Neuronal stem cell (in vitro differentiated cells): ENCODE data around the gene ST8SIA3.

ENCODE experiments used
- DNase-seq: peaks from one replicate; pipeline ENCODE4 v3.0.0-alpha.2; 2013; ENCODE audit warnings: low spot score
- H2AFZ ChIP-seq: one replicate; pipeline ENCODE4 v1.6.1; 2013; ENCODE audit warnings: mild to moderate bottlenecking, low read length, inconsistent platforms
- H2AK5ac ChIP-seq: 2 replicates; pipeline ENCODE4 v1.6.1; 2013; ENCODE audit warnings: low read depth, mild to moderate bottlenecking, inconsistent platforms, low read length, moderate library complexity, mixed read lengths
- H2BK120ac ChIP-seq: 2 replicates; pipeline ENCODE4 v1.6.1; 2013; ENCODE audit warnings: low read depth, mild to moderate bottlenecking, inconsistent platforms, low read length, moderate library complexity, mixed read lengths
- H2BK12ac ChIP-seq: one replicate; pipeline ENCODE4 v1.6.1; 2013; ENCODE audit warnings: low read length, inconsistent platforms
- H2BK15ac ChIP-seq: 2 replicates; pipeline ENCODE4 v1.6.1; 2013; ENCODE audit warnings: mild to moderate bottlenecking, low read length, inconsistent platforms, mixed read lengths
- H2BK5ac ChIP-seq: one replicate; pipeline ENCODE4 v1.6.1; 2013; ENCODE audit warnings: inconsistent platforms, mild to moderate bottlenecking, low read length, moderate library complexity
- H3K14ac ChIP-seq: one replicate; pipeline ENCODE4 v1.6.1; 2013; ENCODE audit warnings: low read length, inconsistent platforms
- H3K18ac ChIP-seq: 2 replicates; pipeline ENCODE4 v1.6.1; 2013; ENCODE audit warnings: low read length, inconsistent platforms
- H3K23ac ChIP-seq: 2 replicates; pipeline ENCODE4 v1.6.1; 2013; ENCODE audit warnings: low read depth, mild to moderate bottlenecking, mixed read lengths, low read length, inconsistent platforms; ENCODE audit not compliant: poor library complexity
- H3K27ac ChIP-seq: replicated peaks from 3 replicates; pipeline ENCODE4 v1.5.1; 2013; ENCODE audit warnings: low read length, inconsistent platforms
- H3K27me3 ChIP-seq, 3 experiments: 2 replicates each; pipeline ENCODE4 v1.6.1; 2013; ENCODE audit warnings: low read length in 3 of 3, mild to moderate bottlenecking in 2 of 3, inconsistent platforms in 1 of 3, low read depth in 1 of 3, mixed read lengths in 1 of 3, moderate library complexity in 1 of 3; ENCODE audit not compliant: control insufficient read depth in 3 of 3, insufficient read depth in 3 of 3
- H3K36me3 ChIP-seq, 2 donors: replicated peaks in 1 of 2; 2 replicates each; pipeline ENCODE4 v1.6.1; 2013; ENCODE audit warnings: low read length in 2 of 2; ENCODE audit not compliant: control insufficient read depth in 2 of 2, insufficient read depth in 2 of 2
- H3K4ac ChIP-seq: 2 replicates; pipeline ENCODE4 v1.6.1; 2013; ENCODE audit warnings: inconsistent platforms, mild to moderate bottlenecking, low read length, moderate library complexity
- H3K4me1 ChIP-seq, 2 donors: 1 replicate in 1 of 2; 2 replicates in 1 of 2; pipeline ENCODE4 v1.6.1; 2013; ENCODE audit warnings: low read length in 2 of 2, low read depth in 1 of 2; ENCODE audit not compliant: control insufficient read depth in 2 of 2, insufficient read depth in 1 of 2
- H3K4me2 ChIP-seq: one replicate; pipeline ENCODE4 v1.6.1; 2013; ENCODE audit warnings: mild to moderate bottlenecking, low read length, inconsistent platforms; ENCODE audit not compliant: insufficient read depth, poor library complexity, severe bottlenecking
- H3K4me3 ChIP-seq, 2 donors: 2 replicates each; pipeline ENCODE4 v1.5.1; 2013; ENCODE audit warnings: low read length in 2 of 2, mild to moderate bottlenecking in 2 of 2, inconsistent platforms in 1 of 2, moderate library complexity in 1 of 2
- H3K79me1 ChIP-seq: one replicate; pipeline ENCODE4 v1.6.1; 2013; ENCODE audit warnings: low read depth, mild to moderate bottlenecking, inconsistent platforms, low read length, moderate library complexity
- H3K9ac ChIP-seq: one replicate; pipeline ENCODE4 v1.6.1; 2013; ENCODE audit warnings: mild to moderate bottlenecking, low read depth, low read length, inconsistent platforms; ENCODE audit not compliant: poor library complexity
- H3K9me3 ChIP-seq, 2 donors: replicated peaks in 1 of 2; 2 replicates each; pipeline versions ENCODE3 to v1.6.1; 2013; ENCODE audit warnings: low read length in 2 of 2, mild to moderate bottlenecking in 2 of 2, inconsistent platforms in 1 of 2, low read depth in 1 of 2, mixed read lengths in 1 of 2, moderate library complexity in 1 of 2; ENCODE audit not compliant: control insufficient read depth in 2 of 2, insufficient read depth in 1 of 2
- H4K8ac ChIP-seq: one replicate; pipeline ENCODE4 v1.6.1; 2013; ENCODE audit warnings: low read depth, mild to moderate bottlenecking, inconsistent platforms, low read length, moderate library complexity
- H4K91ac ChIP-seq: one replicate; pipeline ENCODE4 v1.6.1; 2013; ENCODE audit warnings: low read length, low read depth, mild to moderate bottlenecking, inconsistent platforms; ENCODE audit not compliant: poor library complexity
- WGBS, 2 donors: extraction: QIAGEN DNeasy Blood & Tissue Kit; methylation state at CpG; one replicate each; pipeline ENCODE4 v1.1.7; 2013; ENCODE audit warnings: missing lambda C conversion rate in 2 of 2, mixed read lengths in 1 of 2; ENCODE audit not compliant: insufficient read length in 2 of 2, insufficient replicate concordance in 1 of 2; ENCODE audit errors: extremely low coverage in 2 of 2; 5-methylcytosine and 5-hydroxymethylcytosine counted together

Gene ST8SIA3

GRCh38 chr18:57409650-57410049 is 57.3 kb downstream of the ST8SIA3 start:
- H3K27me3 ChIP-seq, result no peaks in the 10 kb centered on the region
- H3K4me1 ChIP-seq, result no peaks in the 10 kb centered on the region
- H2BK120ac ChIP-seq, result no peak overlapping the region
- no peak overlapping the region for H2BK12ac ChIP-seq
- no peaks in the 10 kb centered on the region for H3K36me3 ChIP-seq
- H4K91ac ChIP-seq, result no peak overlapping the region
- H3K4ac ChIP-seq, result no peak overlapping the region
- H3K14ac ChIP-seq, result no peak overlapping the region
- H4K8ac ChIP-seq, result no peak overlapping the region
- no peak overlapping the region for H3K9ac ChIP-seq
- no peak overlapping the region for H3K23ac ChIP-seq
- H3K4me3 ChIP-seq, result no peak overlapping the region
- no peak overlapping the region for H3K27ac ChIP-seq
- no peaks in the 10 kb centered on the region for H3K9me3 ChIP-seq
- H2BK15ac ChIP-seq, result no peak overlapping the region
- no peak overlapping the region for H2BK5ac ChIP-seq
- H2AFZ ChIP-seq, result no peak overlapping the region
- no peak overlapping the region for H2AK5ac ChIP-seq
- no peak overlapping the region for H3K18ac ChIP-seq
- H3K79me1 ChIP-seq, result no peaks in the 10 kb centered on the region
- no peak overlapping the region for H3K4me2 ChIP-seq
- DNase-seq, result no peak

GRCh38 chr18:57410749-57411148 is 58.4 kb downstream of the ST8SIA3 start:
- Histone ChIP-seq H3K9me3 (no peaks in the 10 kb centered on the region), H3K79me1 (no peaks in the 10 kb centered on the region), H3K23ac (no peak overlapping the region), H4K8ac (no peak overlapping the region), H3K4ac (no peak overlapping the region), H3K4me1 (no peaks in the 10 kb centered on the region), H3K27me3 (no peaks in the 10 kb centered on the region), H2BK12ac (no peak overlapping the region), H2AK5ac (no peak overlapping the region), H2BK15ac (no peak overlapping the region), H2BK5ac (no peak overlapping the region), H3K27ac (no peak overlapping the region), H3K18ac (no peak overlapping the region), H4K91ac (no peak overlapping the region), H3K14ac (no peak overlapping the region), H3K36me3 (no peaks in the 10 kb centered on the region), H3K4me3 (no peak overlapping the region), H3K9ac (no peak overlapping the region), H2AFZ (no peak overlapping the region), H3K4me2 (no peak overlapping the region), H2BK120ac (no peak overlapping the region)
- WGBS, 2 donors, result no CpG with 5 or more reads among the region's 3 CpGs
- no peak for DNase-seq

GRCh38 chr18:57416542-57416941 is 64.2 kb downstream of the ST8SIA3 start:
- H3K27ac ChIP-seq, result no peak overlapping the region
- H3K27me3 ChIP-seq, result no peaks in the 10 kb centered on the region
- H2AK5ac ChIP-seq, result no peak overlapping the region
- no peak overlapping the region for H3K4me2 ChIP-seq
- H2BK120ac ChIP-seq, result no peak overlapping the region
- no peak overlapping the region for H4K8ac ChIP-seq
- no peak overlapping the region for H2BK12ac ChIP-seq
- H3K4ac ChIP-seq, result no peak overlapping the region
- no peak overlapping the region for H3K9ac ChIP-seq
- no peak overlapping the region for H4K91ac ChIP-seq
- no peaks in the 10 kb centered on the region for H3K79me1 ChIP-seq
- no peaks in the 10 kb centered on the region for H3K36me3 ChIP-seq
- no peak overlapping the region for H3K23ac ChIP-seq
- no peak overlapping the region for H3K4me3 ChIP-seq
- H3K9me3 ChIP-seq, result no peaks in the 10 kb centered on the region
- no peaks in the 10 kb centered on the region for H3K4me1 ChIP-seq
- H3K14ac ChIP-seq, result no peak overlapping the region
- no peak overlapping the region for H2BK15ac ChIP-seq
- no peak overlapping the region for H2AFZ ChIP-seq
- DNase-seq, result no peak
- no CpG with 5 or more reads among the region's 4 CpGs for WGBS, 2 donors
- no peak overlapping the region for H3K18ac ChIP-seq
- H2BK5ac ChIP-seq, result no peak overlapping the region
